T-cell (primary cell): ENCODE results near the gene TTLL13. TPM values are rescaled to one million over a fixed set of nuclear protein-coding genes. Genes with fewer than 3 reads are reported as not detected.
"Not testable (repeated sequence)": the region's sequence is repeated elsewhere in the genome, so short reads cannot be mapped to it uniquely, and the experiment has no call there.

Source experiments
- ATAC-seq, 4 experiments: fragments of 200-7000 bp in 3 of 4; fragments of 150-1000 bp in 1 of 4; cut with Tn5 transposase; replicated peaks in 1 of 4; 1 replicate in 3 of 4; 2 replicates in 1 of 4; pipeline ENCODE4 v1.10.0; 2021; ENCODE audit warnings: moderate library complexity in 3 of 4, mild to moderate bottlenecking in 2 of 4, moderate number of reproducible peaks in 1 of 4
- CTCF ChIA-PET, 2 donors: fragments of 300-600 bp; sonication (Branson Sonifier 250); formaldehyde crosslinking; loops; one replicate each; lab custom pipeline; 2022; ENCODE audit warnings: antibody characterized with exemption in 2 of 2; lab: Charles Lee
- POLR2A ChIA-PET, 2 donors: fragments of 300-600 bp; sonication (Branson Sonifier 250); formaldehyde crosslinking; loops; one replicate each; lab custom pipeline; 2022; ENCODE audit warnings: antibody characterized with exemption in 2 of 2; lab: Charles Lee
- DNase-seq, 35 experiments: peaks; one replicate each; pipeline versions ENCODE4 v3.0.0 to v3.0.0-alpha.2; 2013 to 2023
- H3K27ac ChIP-seq: one replicate; pipeline ENCODE4 v1.5.1; 2013; ENCODE audit warnings: low read length
- H3K27me3 ChIP-seq, 2 experiments: replicated peaks in 1 of 2; 1 replicate in 1 of 2; 2 replicates in 1 of 2; pipeline versions ENCODE4 v1.6.1 to v1.7.0; 2013; ENCODE audit warnings: low read length in 1 of 2, mixed read lengths in 1 of 2; ENCODE audit not compliant: control insufficient read depth in 2 of 2, insufficient read depth in 2 of 2; ENCODE audit errors: extremely low read depth in 1 of 2
- H3K36me3 ChIP-seq, 2 donors: 1 replicate in 1 of 2; 2 replicates in 1 of 2; pipeline versions ENCODE4 v1.6.1 to v1.7.0; 2013; ENCODE audit warnings: low read length in 1 of 2; ENCODE audit not compliant: control insufficient read depth in 2 of 2, insufficient read depth in 1 of 2; ENCODE audit errors: extremely low read depth in 1 of 2
- H3K4me1 ChIP-seq, 2 experiments: 1 replicate in 1 of 2; 2 replicates in 1 of 2; pipeline versions ENCODE4 v1.6.1 to v1.7.0; 2013; ENCODE audit warnings: low read length in 2 of 2, mixed read lengths in 1 of 2; ENCODE audit not compliant: insufficient read depth in 2 of 2, control insufficient read depth in 1 of 2; ENCODE audit errors: extremely low read depth in 1 of 2
- H3K4me3 ChIP-seq, 2 donors: 1 replicate in 1 of 2; 2 replicates in 1 of 2; pipeline versions ENCODE4 v1.5.1 to v1.7.0; 2013; ENCODE audit warnings: mild to moderate bottlenecking in 2 of 2, low read length in 1 of 2, moderate library complexity in 1 of 2; ENCODE audit not compliant: control insufficient read depth in 1 of 2; ENCODE audit errors: extremely low read depth in 1 of 2
- H3K9me3 ChIP-seq: 2 replicates; pipeline ENCODE4 v1.7.0; 2013
- H3K27ac Mint-ChIP-seq, 2 donors: one replicate each; pipeline ENCODE4 v1.8.0; 2020 to 2021; ENCODE audit warnings: mild to moderate bottlenecking in 2 of 2, mixed read lengths in 2 of 2
- H3K27me3 Mint-ChIP-seq, 2 donors: one replicate each; pipeline ENCODE4 v1.8.0; 2021 to 2022; ENCODE audit warnings: mixed read lengths in 2 of 2
- H3K36me3 Mint-ChIP-seq: one replicate; pipeline ENCODE4 v1.8.0; 2021; ENCODE audit warnings: mixed read lengths
- H3K4me1 Mint-ChIP-seq, 3 donors: one replicate each; pipeline ENCODE4 v1.8.0; 2020 to 2022; ENCODE audit warnings: mixed read lengths in 3 of 3, mild to moderate bottlenecking in 1 of 3
- H3K4me3 Mint-ChIP-seq, 3 donors: one replicate each; pipeline ENCODE4 v1.8.0; 2020 to 2022; ENCODE audit warnings: mild to moderate bottlenecking in 3 of 3, mixed read lengths in 3 of 3, moderate library complexity in 3 of 3
- H3K9me3 Mint-ChIP-seq, 3 donors: one replicate each; pipeline ENCODE4 v1.8.0; 2020 to 2022; ENCODE audit warnings: mixed read lengths in 3 of 3
- WGBS: methylation state at CpG from one replicate; pipeline ENCODE4 v1.1.5; 2013; ENCODE audit warnings: missing lambda C conversion rate; ENCODE audit not compliant: insufficient coverage; 5-methylcytosine and 5-hydroxymethylcytosine counted together
- total RNA-seq, 35 experiments: library from RNA in 6 of 35; stranded (reverse) in 6 of 35; fragments of 120-200 nt in 1 of 35; gene quantifications; one replicate each; pipeline versions ENCODE4 v1.2.1 to v1.2.4 and lab custom pipeline; 2013 to 2026

Gene TTLL13
- total RNA-seq, 5 donors from 2014 or later (not counting 1 experiment from before 2014, with no cell fraction given): 0.46 to 1.7 (median 0.70) TPM

GRCh38 chr15:90294159-90294558, 44.8 kb downstream of the TTLL13 start:
- no peaks in the 10 kb centered on the region for H3K9me3 Mint-ChIP-seq
- peaks cover 3 to 7% of the 10 kb centered on the region in 2 experiments for H3K4me1 ChIP-seq
- POLR2A ChIA-PET: no interaction called here
- DNase-seq (no peak), ATAC-seq (no peak)
- peaks cover 0 to 26% of the 10 kb centered on the region in 2 experiments for H3K27me3 ChIP-seq
- H3K27ac ChIP-seq: no peak overlapping the region
- peaks cover 0 to 8% (median 5%) of the 10 kb centered on the region in 3 donors for H3K4me1 Mint-ChIP-seq
- 98% methylated on average over 5 of the region's 6 CpGs for WGBS
- H3K27me3 Mint-ChIP-seq: peaks cover 0 to 4% of the 10 kb centered on the region in 2 donors
- no peaks in the 10 kb centered on the region for H3K9me3 ChIP-seq
- H3K36me3 Mint-ChIP-seq: no peaks in the 10 kb centered on the region
- CTCF ChIA-PET: interaction anchor here (0.5 to 1.8 kb wide), 6 partner anchors 7 to 26 kb away, joined by 3 to 9 read pairs (median 3); no protein-coding TSS in a partner anchor
- H3K4me3 Mint-ChIP-seq: no peak overlapping the region
- no peaks in the 10 kb centered on the region for H3K36me3 ChIP-seq
- H3K27ac Mint-ChIP-seq: no peak overlapping the region
- no peak overlapping the region for H3K4me3 ChIP-seq

DNA sequence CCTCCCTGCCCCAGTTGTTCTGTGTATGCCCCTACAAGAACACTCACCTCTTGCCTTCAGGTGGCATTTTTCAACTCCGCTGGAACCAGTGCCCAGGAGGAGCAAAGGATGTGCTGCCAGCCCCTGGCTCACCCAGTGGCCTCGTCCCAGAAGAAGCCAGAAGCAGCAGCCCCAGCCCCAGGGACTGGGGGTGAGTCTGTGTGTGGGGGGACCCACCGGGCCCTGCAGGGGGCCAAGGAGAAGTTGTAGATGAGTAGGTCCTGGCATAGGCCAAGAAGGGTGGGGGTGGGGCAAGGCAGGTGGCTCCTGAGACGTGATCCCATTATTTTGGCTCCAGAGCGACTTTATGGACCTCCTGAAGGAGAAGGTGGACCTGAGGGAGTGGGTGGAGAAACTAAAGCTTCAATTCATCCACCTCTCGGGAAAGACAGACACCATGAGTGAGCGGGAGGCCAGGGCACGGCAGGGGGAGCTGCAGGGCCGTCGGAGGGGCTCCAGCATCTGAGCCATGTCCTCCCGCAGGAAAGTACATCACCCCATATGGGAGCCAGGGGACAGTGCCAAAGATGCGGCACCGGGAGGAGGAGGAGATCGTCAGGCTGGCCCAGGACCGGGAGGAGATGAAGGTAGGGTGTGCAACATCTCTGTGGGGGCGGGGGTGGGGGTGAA, 45.4 kb downstream of the TTLL13 start:
- H3K36me3 Mint-ChIP-seq: no peaks in the 10 kb centered on the region

GRCh38 chr15:90295270-90295648, 45.9 kb downstream of the TTLL13 start:
- Mint-ChIP-seq H3K4me3 (no peak overlapping the region), H3K27ac (no peak overlapping the region), H3K36me3 (no peaks in the 10 kb centered on the region), H3K27me3 (peaks cover 0 to 4% of the 10 kb centered on the region in 2 donors), H3K4me1 (peaks cover 0 to 8% (median 5%) of the 10 kb centered on the region in 3 donors), H3K9me3 (no peaks in the 10 kb centered on the region)
- ChIA-PET CTCF (interaction anchor here in 1 of 2 donors (1.3 kb wide), 1 partner anchor 25 kb away, joined by 3 read pairs; no protein-coding TSS in a partner anchor), POLR2A (interaction anchor here in 1 of 2 donors (0.6 kb wide), 1 partner anchor 11 kb away, joined by 3 read pairs; no protein-coding TSS in a partner anchor)
- H3K9me3 ChIP-seq: no peaks in the 10 kb centered on the region
- H3K4me3 ChIP-seq: no peak overlapping the region
- 58% methylated on average over 9 of the region's 10 CpGs for WGBS
- peaks cover 0 to 26% of the 10 kb centered on the region in 2 experiments for H3K27me3 ChIP-seq
- H3K27ac ChIP-seq: no peak overlapping the region
- no peak for ATAC-seq
- H3K36me3 ChIP-seq: no peaks in the 10 kb centered on the region
- peaks cover 3 to 7% of the 10 kb centered on the region in 2 experiments for H3K4me1 ChIP-seq
- no peak for DNase-seq

More for the DNA sequence above, 45.4 kb downstream of the TTLL13 start:
- peaks cover 0 to 26% of the 10 kb centered on the region in 2 experiments for H3K27me3 ChIP-seq
- Mint-ChIP-seq H3K27me3 (peaks cover 0 to 4% of the 10 kb centered on the region in 2 donors), H3K27ac (no peak overlapping the region), H3K9me3 (no peaks in the 10 kb centered on the region), H3K4me3 (no peak overlapping the region), H3K4me1 (peaks cover 0 to 8% (median 5%) of the 10 kb centered on the region in 3 donors)
- WGBS: 82% methylated on average over 11 of the region's 16 CpGs
- H3K9me3 ChIP-seq: no peaks in the 10 kb centered on the region
- peaks cover 3 to 7% of the 10 kb centered on the region in 2 experiments for H3K4me1 ChIP-seq
- no peak overlapping the region for H3K27ac ChIP-seq
- ChIA-PET CTCF (interaction anchor here in 1 of 2 donors (0.5 to 1.3 kb wide), 2 partner anchors 25 to 26 kb away, joined by 3 read pairs; no protein-coding TSS in a partner anchor), POLR2A (interaction anchor here in 1 of 2 donors (0.6 kb wide), 1 partner anchor 12 kb away, joined by 3 read pairs; no protein-coding TSS in a partner anchor)
- no peak for ATAC-seq
- no peak overlapping the region for H3K4me3 ChIP-seq
- H3K36me3 ChIP-seq: no peaks in the 10 kb centered on the region
- no peak for DNase-seq

- Histone ChIP-seq H3K4me1 (peaks cover 3 to 14% of the 10 kb centered on the region in 2 experiments), H3K27me3 (peaks cover 0 to 26% of the 10 kb centered on the region in 2 experiments)
- H3K36me3 Mint-ChIP-seq, H3K4me3 ChIP-seq, H3K27ac Mint-ChIP-seq, H3K9me3 ChIP-seq, H3K9me3 Mint-ChIP-seq, H3K27ac ChIP-seq, ATAC-seq, H3K27me3 Mint-ChIP-seq, H3K36me3 ChIP-seq, POLR2A ChIA-PET, H3K4me3 Mint-ChIP-seq, DNase-seq: not testable (repeated sequence)
- peaks cover 3 to 12% (median 8%) of the 10 kb centered on the region in 3 donors for H3K4me1 Mint-ChIP-seq
- CTCF ChIA-PET: interaction anchor here in 1 of 2 donors (0.6 kb wide), 3 partner anchors 153 to 472 kb away, joined by 3 to 5 read pairs (median 3); no protein-coding TSS in a partner anchor
- WGBS: no CpG with 5 or more reads among the region's 4 CpGs
Measured at GRCh38 chr15:90296316-90296884, 47.0 kb downstream of the TTLL13 start.

- peaks cover 0 to 4% of the 10 kb centered on the region in 2 donors for H3K27me3 Mint-ChIP-seq
- Histone ChIP-seq H3K36me3 (no peaks in the 10 kb centered on the region), H3K4me3 (no peak overlapping the region), H3K27ac (no peak overlapping the region), H3K27me3 (peaks cover 0 to 23% of the 10 kb centered on the region in 2 experiments), H3K9me3 (no peaks in the 10 kb centered on the region), H3K4me1 (peaks cover 3 to 16% of the 10 kb centered on the region in 2 experiments)
- 100% methylated on average over 1 of the region's 4 CpGs for WGBS
- no peak overlapping the region for H3K27ac Mint-ChIP-seq
- no peaks in the 10 kb centered on the region for H3K36me3 Mint-ChIP-seq
- no peak for ATAC-seq
- ChIA-PET POLR2A (no interaction called here), CTCF (interaction anchor here in 1 of 2 donors (0.6 kb wide), 1 partner anchor 153 kb away, joined by 5 read pairs; no protein-coding TSS in a partner anchor)
- H3K9me3 Mint-ChIP-seq: no peaks in the 10 kb centered on the region
- DNase-seq: no peak
- peaks cover 3 to 13% (median 8%) of the 10 kb centered on the region in 3 donors for H3K4me1 Mint-ChIP-seq
- H3K4me3 Mint-ChIP-seq: no peak overlapping the region
Measured at GRCh38 chr15:90297021-90297420, 47.7 kb downstream of the TTLL13 start.

- ChIA-PET CTCF (interaction anchor here (0.5 to 1.4 kb wide), 3 partner anchors 7 to 71 kb away, joined by 3 to 6 read pairs (median 3); no protein-coding TSS in a partner anchor), POLR2A (no interaction called here)
- Mint-ChIP-seq H3K36me3 (no peaks in the 10 kb centered on the region), H3K4me3 (no peak overlapping the region), H3K4me1 (peaks cover 3 to 5% (median 3%) of the 10 kb centered on the region in 3 donors), H3K27ac (no peak overlapping the region), H3K27me3 (no peaks in the 10 kb centered on the region), H3K9me3 (no peaks in the 10 kb centered on the region)
- no peak for DNase-seq
- no peak for ATAC-seq
- H3K9me3 ChIP-seq: no peaks in the 10 kb centered on the region
- H3K27me3 ChIP-seq: peaks cover 0 to under 1% of the 10 kb centered on the region in 2 experiments
- H3K36me3 ChIP-seq: no peaks in the 10 kb centered on the region
- no peak overlapping the region for H3K4me3 ChIP-seq
- WGBS: 89% methylated on average over 5 of the region's 9 CpGs
- H3K27ac ChIP-seq: no peak overlapping the region
- peaks cover 0 to 9% of the 10 kb centered on the region in 2 experiments for H3K4me1 ChIP-seq
Measured at GRCh38 chr15:90300541-90300940, 51.2 kb downstream of the TTLL13 start.
